ENCODE results near the gene STAC2. TPM values are rescaled to one million over a fixed set of nuclear protein-coding genes. Genes with fewer than 3 reads are reported as not detected.

The STAC2 gene
- total RNA-seq, 2 donors from 2014 or later = 0.12 TPM; not detected in 1

- H3K9me3 Mint-ChIP-seq = no peaks in the 10 kb centered on the region
- H3K4me1 Mint-ChIP-seq (ENCODE audit: low read depth in 2 of 2) = peaks cover 23 to 26% of the 10 kb centered on the region in 2 donors
- peak in 1 of 2 donors; percentile 54 for ATAC-seq
- H3K36me3 Mint-ChIP-seq = no peaks in the 10 kb centered on the region
- no peak for DNase-seq (ENCODE audit: low spot score)
- no peak overlapping the region for H3K27ac Mint-ChIP-seq
- no peak overlapping the region for H3K4me3 Mint-ChIP-seq
- H3K27me3 Mint-ChIP-seq = no peaks in the 10 kb centered on the region
These were observed 14.0 kb upstream of the STAC2 start for GRCh38 chr17:39239640-39240314.

DNA sequence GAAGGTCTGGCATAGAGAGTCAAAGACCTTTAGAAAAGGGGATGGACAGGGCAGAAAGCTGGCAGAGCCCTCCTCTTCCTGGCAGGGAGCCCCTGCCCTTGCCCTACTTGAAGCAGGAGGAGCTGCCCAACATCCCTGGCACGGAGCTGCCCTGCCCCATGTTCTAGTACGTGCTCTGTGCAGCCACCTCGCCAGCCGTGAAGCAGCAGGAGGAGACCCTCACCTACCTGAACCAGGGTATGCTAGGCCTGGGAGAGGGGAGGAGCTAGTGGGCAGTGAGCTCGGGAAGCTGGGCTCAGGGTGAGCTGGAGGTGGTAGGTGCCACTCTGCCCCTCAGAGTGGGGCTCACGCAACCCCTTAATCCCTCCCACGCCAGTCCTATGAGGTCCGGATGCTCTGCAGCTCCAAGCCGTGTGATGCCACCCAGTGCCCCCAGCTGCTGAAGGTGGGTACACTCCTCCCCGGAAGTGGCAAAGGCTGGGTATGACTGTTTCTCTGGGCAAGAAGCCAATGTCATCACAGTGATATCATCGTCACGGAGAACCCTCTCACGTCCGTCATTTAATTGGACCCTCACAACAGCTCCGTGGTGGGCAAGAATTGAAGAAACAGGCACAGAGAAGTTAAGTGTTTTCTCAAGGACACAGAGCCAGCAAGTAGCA is 12.7 kb upstream of the STAC2 start:
- H3K9me3 Mint-ChIP-seq = no peaks in the 10 kb centered on the region
- peak overlapping the region; percentile 65 for H3K4me3 Mint-ChIP-seq

GRCh38 chr17:39237586-39237985 is 11.8 kb upstream of the STAC2 start:
- no peaks in the 10 kb centered on the region for H3K27me3 Mint-ChIP-seq
- no peaks in the 10 kb centered on the region for H3K9me3 Mint-ChIP-seq
- H3K4me1 Mint-ChIP-seq (ENCODE audit: low read depth in 2 of 2) = peaks cover 13 to 18% of the 10 kb centered on the region in 2 donors
- no peak for DNase-seq (ENCODE audit: low spot score)
- ATAC-seq = no peak
- no peak overlapping the region for H3K27ac Mint-ChIP-seq
- H3K4me3 Mint-ChIP-seq = no peak overlapping the region
- H3K36me3 Mint-ChIP-seq = no peaks in the 10 kb centered on the region

More for the DNA sequence above, 12.7 kb upstream of the STAC2 start:
- ATAC-seq = peak; percentile 77 to 79
- Mint-ChIP-seq H3K36me3 (no peaks in the 10 kb centered on the region), H3K27ac (peak overlapping the region; percentile 16 to 77), H3K27me3 (no peaks in the 10 kb centered on the region), H3K4me1 (ENCODE audit: low read depth in 2 of 2) (peaks cover 13 to 18% of the 10 kb centered on the region in 2 donors)
- no peak for DNase-seq (ENCODE audit: low spot score)

- ATAC-seq (no peak), DNase-seq (ENCODE audit: low spot score) (no peak)
- Mint-ChIP-seq H3K9me3 (no peaks in the 10 kb centered on the region), H3K27me3 (peaks cover 0 to 3% of the 10 kb centered on the region in 2 donors), H3K4me3 (no peak overlapping the region), H3K27ac (no peak overlapping the region), H3K4me1 (ENCODE audit: low read depth in 2 of 2) (peaks cover 16 to 22% of the 10 kb centered on the region in 2 donors), H3K36me3 (no peaks in the 10 kb centered on the region)
These were observed 11.3 kb upstream of the STAC2 start for GRCh38 chr17:39236981-39237441.

GRCh38 chr17:39236450-39236927 is 10.7 kb upstream of the STAC2 start:
- Mint-ChIP-seq H3K4me3 (no peak overlapping the region), H3K27me3 (peaks cover 0 to 8% of the 10 kb centered on the region in 2 donors), H3K36me3 (no peaks in the 10 kb centered on the region), H3K9me3 (no peaks in the 10 kb centered on the region), H3K4me1 (ENCODE audit: low read depth in 2 of 2) (peaks cover 22 to 27% of the 10 kb centered on the region in 2 donors), H3K27ac (no peak overlapping the region)
- DNase-seq (ENCODE audit: low spot score) = no peak
- no peak for ATAC-seq

- H3K9me3 Mint-ChIP-seq = no peaks in the 10 kb centered on the region
- no peak overlapping the region for H3K27ac Mint-ChIP-seq
- H3K27me3 Mint-ChIP-seq = peaks cover 0 to 9% of the 10 kb centered on the region in 2 donors
These were observed 10.1 kb upstream of the STAC2 start for GRCh38 chr17:39235555-39236449.

GRCh38 chr17:39231591-39232551 is 6.1 kb upstream of the STAC2 start:
- DNase-seq (ENCODE audit: low spot score) (no peak), ATAC-seq (peak; percentile 79)
- H3K27me3 Mint-ChIP-seq = peaks cover 0 to 21% of the 10 kb centered on the region in 2 donors
- no peaks in the 10 kb centered on the region for H3K36me3 Mint-ChIP-seq
- peak overlapping the region; percentile 45 for H3K4me3 Mint-ChIP-seq
- H3K4me1 Mint-ChIP-seq (ENCODE audit: low read depth in 2 of 2) = peaks cover 9 to 10% of the 10 kb centered on the region in 2 donors
- H3K27ac Mint-ChIP-seq = peak overlapping the region in 1 of 2 donors; percentile 12
- H3K9me3 Mint-ChIP-seq = no peaks in the 10 kb centered on the region

More at GRCh38 chr17:39235555-39236449, 10.1 kb upstream of the STAC2 start:
- no peak overlapping the region for H3K4me3 Mint-ChIP-seq
- no peaks in the 10 kb centered on the region for H3K36me3 Mint-ChIP-seq
- DNase-seq (ENCODE audit: low spot score) (no peak), ATAC-seq (peak; percentile 55 to 67)
- peaks cover 22 to 28% of the 10 kb centered on the region in 2 donors for H3K4me1 Mint-ChIP-seq (ENCODE audit: low read depth in 2 of 2)

GRCh38 chr17:39231091-39231561 is 5.4 kb upstream of the STAC2 start:
- no peak overlapping the region for H3K4me3 Mint-ChIP-seq
- ATAC-seq = no peak
- no peaks in the 10 kb centered on the region for H3K36me3 Mint-ChIP-seq
- no peaks in the 10 kb centered on the region for H3K9me3 Mint-ChIP-seq
- no peak for DNase-seq (ENCODE audit: low spot score)
- H3K27me3 Mint-ChIP-seq = peaks cover 3 to 24% of the 10 kb centered on the region in 2 donors
- H3K27ac Mint-ChIP-seq = no peak overlapping the region
- H3K4me1 Mint-ChIP-seq (ENCODE audit: low read depth in 2 of 2) = peaks cover 10 to 11% of the 10 kb centered on the region in 2 donors

- Mint-ChIP-seq H3K27me3 (peaks cover 7 to 27% of the 10 kb centered on the region in 2 donors), H3K27ac (no peak overlapping the region), H3K36me3 (no peaks in the 10 kb centered on the region), H3K4me3 (no peak overlapping the region), H3K4me1 (ENCODE audit: low read depth in 2 of 2) (peaks cover 14% of the 10 kb centered on the region in 2 donors), H3K9me3 (no peaks in the 10 kb centered on the region)
- ATAC-seq (no peak), DNase-seq (ENCODE audit: low spot score) (no peak)
These were observed 4.6 kb upstream of the STAC2 start for GRCh38 chr17:39230361-39230760.

- no peak overlapping the region for H3K27ac Mint-ChIP-seq
- ATAC-seq (no peak), DNase-seq (ENCODE audit: low spot score) (no peak)
- peaks cover 14% of the 10 kb centered on the region in 2 donors for H3K4me1 Mint-ChIP-seq (ENCODE audit: low read depth in 2 of 2)
- H3K36me3 Mint-ChIP-seq = no peaks in the 10 kb centered on the region
- H3K9me3 Mint-ChIP-seq = no peaks in the 10 kb centered on the region
- H3K4me3 Mint-ChIP-seq = no peak overlapping the region
- H3K27me3 Mint-ChIP-seq = peaks cover 7 to 27% of the 10 kb centered on the region in 2 donors
These were observed 3.6 kb upstream of the STAC2 start for GRCh38 chr17:39229274-39229913.

DNA sequence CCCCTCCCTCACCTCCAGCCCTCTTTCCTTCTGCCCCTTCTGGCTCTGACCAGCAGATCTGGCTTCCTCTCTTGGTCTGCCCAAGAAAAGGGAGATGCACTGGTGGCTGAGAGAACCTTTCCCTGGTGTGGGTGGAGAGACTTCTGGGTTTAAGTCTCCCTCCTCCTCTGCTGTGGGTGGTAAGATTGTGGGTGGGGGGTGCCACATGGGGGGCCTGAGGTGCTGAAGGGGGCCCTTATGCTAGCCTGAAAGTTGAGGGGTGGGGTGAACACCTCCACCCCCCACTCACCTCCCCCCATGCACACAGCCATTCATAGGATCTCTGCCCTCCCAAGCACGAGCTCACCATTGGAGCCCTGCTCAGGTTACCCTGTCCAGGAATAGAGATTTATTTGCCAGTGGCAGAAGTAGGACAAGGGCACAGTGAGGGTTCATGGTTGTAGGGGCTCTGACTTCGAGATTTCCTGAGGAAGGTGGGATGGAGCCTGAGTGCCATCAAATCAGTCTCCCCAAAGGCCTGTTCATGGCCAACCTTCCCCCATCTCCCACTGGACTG is 1.7 kb upstream of the STAC2 start:
- ATAC-seq = no peak
- Mint-ChIP-seq H3K4me3 (no peak overlapping the region), H3K27ac (no peak overlapping the region), H3K27me3 (peaks cover 14 to 35% of the 10 kb centered on the region in 2 donors), H3K36me3 (no peaks in the 10 kb centered on the region), H3K4me1 (ENCODE audit: low read depth in 2 of 2) (peaks cover 14 to 18% of the 10 kb centered on the region in 2 donors), H3K9me3 (no peaks in the 10 kb centered on the region)
- no peak for DNase-seq (ENCODE audit: low spot score)

Measured in natural killer cell treated with Interleukin-12 subunit alpha and Interleukin-12 subunit beta and Interleukin-15 and Interleukin-18, amount 100 ng/mL, for 72 hours (primary cell).